GM19351 (cell line): ENCODE results near the gene MMP23B.
"Not testable (repeated sequence)": the region's sequence is repeated elsewhere in the genome, so short reads cannot be mapped to it uniquely, and the experiment has no call there.

Source experiments
- ATAC-seq: cut with Tn5 transposase; IDR thresholded peaks from one replicate; pipeline ENCODE4 v1.9.1; 2021; ENCODE audit warnings: mild to moderate bottlenecking, moderate library complexity; ENCODE audit not compliant: unreplicated experiment

Gene MMP23B

DNA sequence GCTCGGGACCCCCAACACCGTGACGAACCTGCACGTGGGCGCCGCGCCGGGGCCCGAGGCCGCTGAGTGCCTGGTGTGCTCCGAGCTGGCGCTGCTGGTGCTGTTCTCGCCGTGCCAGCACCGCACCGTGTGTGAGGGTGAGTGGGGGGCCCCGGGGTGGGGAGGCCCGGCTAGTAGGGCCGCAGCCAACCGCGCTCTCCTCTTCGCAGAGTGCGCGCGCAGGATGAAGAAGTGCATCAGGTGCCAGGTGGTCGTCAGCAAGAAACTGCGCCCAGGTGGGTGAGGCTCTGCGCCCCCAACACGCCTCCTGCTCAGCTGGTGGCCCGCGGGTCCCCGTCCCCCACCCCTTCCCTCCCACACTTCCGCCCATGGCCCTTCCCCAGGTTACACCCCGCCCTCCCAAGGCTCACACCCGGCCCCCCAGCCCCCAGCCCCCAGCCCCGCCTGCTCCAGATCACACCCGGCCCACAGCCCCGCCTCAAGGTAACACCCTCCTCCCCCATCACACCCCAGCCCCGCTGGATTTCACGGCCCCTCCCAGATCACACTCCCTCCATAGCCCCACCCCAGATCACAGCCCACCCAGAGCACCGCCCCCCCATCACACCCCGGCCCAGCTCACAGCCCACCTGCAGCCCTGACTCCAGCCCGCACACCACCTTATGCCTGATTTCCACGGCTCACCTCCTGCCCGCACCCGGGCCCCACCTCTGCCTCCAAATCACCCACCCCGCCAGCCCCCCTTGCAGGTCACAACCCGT lies 2.4 kb upstream of the MMP23B start:
- ATAC-seq = no peak

DNA sequence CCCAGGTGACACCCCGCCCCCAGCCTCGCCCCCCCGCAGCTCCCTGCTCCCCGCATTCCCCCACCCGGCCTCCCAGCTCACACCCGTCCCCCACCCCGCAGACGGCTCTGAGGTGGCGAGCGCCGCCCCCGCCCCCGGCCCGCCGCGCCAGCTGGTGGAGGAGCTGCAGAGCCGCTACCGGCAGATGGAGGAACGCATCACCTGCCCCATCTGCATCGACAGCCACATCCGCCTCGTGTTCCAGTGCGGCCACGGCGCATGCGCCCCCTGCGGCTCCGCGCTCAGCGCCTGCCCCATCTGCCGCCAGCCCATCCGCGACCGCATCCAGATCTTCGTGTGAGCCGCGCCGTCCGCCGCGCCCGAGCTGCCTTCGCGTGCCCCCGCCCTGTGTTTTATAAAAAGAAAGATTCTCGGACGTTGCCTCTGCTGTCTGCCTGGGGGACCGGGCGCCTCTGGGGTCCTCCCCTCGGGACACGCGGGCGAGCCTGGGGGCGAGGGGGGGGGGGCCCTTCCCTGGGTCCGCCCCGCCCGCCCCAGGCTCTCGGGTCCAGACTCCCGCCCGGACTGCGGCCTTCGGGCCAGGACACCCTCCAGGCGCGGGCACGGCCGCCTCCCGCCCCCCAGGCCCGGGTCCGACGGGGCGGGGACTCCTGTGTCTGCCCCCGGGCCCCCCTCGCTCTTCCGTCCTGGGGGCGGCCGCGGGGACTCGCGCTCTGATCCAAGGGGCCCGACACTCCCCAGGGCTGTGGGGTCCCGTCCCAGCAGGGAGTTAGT lies 1.6 kb upstream of the MMP23B start:
- ATAC-seq = peak; percentile 78

DNA sequence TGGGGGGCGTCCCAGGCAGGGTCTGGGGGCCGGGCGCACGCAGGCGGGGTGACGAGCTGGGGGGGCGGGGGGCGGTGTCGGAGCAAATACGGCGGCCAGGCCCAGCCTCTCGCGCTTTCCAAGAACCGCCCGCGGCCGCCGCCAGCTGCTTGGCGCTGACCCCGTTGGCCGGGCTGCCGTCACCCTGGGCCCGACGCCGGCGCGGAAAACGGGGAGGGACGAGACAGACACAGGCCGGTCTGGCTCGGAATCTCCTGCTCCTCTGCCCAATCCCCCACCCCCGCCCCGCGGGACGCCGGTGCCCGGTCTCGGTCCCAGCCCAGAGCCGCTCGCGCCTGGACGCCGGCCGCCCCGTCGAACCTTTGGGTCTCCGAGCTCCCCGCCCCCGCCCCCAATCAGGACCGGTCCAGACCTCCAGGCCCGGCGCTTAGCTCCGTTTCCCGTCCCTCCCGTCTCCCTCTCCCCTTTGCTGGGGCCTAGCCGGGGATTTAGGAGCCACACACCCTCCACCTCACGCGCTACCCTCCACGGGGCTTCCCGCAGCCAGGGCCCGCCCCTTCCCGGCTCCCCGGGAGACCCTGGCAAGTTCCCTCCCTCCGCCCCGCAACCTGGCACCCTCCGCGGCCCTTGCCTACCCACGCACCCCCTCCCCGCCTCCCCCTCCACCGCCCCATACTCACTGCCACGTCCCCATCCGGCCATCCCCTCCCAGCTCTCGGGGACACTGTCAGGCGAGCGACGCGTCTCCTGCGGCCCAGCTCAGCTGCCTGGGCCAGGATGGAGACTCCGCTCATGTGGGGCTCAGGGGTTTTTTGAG lies 800 bp upstream of the MMP23B start:
- ATAC-seq = no peak

DNA sequence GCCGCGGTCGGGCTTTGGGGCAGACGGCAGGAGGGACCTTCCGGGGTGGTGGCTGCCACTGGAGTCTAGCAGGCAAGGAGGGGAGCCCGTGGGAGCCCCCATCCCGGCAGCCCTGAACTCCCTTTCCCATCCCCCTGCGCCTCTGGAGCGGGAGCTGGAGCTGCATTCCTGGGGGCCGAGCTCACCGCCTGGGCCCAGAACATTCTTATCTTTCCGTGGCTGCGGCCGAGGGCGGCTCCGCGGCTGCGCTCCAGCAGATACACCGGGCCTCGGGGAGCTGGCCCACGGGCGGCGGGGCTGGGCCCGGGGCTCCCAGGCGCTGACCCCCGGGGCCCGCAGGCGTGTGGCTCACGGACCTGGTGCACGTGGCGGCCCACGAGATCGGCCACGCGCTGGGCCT lies 1.4 kb downstream of the MMP23B start:
- not testable (repeated sequence) for ATAC-seq

DNA sequence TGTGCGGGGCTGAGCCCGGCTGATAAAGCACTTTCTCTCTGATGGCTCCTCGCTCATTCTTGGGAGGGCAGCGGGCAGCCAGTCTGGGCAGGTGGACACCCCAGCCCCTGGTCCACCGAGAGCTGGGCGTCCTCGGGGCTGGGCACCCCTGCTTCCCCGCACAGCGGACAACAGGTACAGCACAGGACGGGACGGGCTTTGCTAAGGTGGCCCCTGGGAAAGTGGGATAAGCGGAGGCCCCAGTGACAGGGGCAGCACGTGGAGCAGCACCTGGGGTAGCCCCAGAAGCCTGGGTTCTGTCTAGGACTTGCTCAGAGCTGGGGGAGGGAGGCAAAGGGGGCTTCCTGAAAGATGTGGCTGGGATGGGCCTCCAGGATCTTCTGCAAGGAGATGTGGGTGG lies 2.6 kb downstream of the MMP23B start:
- not testable (repeated sequence) for ATAC-seq

DNA sequence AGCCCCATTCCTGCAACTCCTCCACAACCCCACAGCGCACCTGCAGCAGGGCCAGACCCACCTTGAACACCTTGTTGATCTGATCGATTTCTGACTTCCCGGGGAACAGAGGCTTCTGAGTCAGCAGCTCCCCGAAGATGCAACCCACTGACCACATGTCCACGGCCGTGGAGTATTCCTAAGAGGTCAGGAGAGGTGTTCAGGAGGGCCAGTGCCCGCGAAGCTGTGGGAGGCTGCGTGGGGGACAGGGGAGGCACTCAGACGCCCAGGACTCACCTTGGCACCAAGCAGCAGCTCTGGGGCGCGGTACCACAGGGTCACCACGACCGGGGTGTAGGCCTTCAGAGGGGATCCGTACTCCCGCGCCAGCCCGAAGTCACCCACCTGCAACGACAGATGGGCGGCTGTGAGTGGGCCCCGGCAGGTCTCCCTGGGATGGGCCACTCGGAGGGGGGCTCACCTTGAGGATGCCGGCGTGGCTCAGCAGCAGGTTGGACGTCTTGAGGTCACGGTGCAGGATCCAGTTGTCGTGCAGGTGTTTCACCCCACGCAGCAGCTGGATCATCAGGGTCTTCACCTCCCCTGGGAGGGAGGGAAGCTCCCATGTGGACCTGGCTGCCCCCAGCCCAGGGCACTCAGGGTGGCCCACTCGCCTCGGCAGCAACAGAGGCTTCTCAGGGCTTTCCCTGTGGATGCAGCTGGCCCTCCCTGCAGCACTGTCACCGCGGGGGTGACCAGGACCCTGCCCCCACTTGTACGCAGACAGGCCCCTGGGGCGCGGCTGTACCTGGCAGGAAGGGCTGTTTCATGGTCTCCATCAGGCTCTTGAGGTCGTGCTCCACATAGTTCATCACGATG lies 4.9 kb downstream of the MMP23B start:
- ATAC-seq = not testable (repeated sequence)

DNA sequence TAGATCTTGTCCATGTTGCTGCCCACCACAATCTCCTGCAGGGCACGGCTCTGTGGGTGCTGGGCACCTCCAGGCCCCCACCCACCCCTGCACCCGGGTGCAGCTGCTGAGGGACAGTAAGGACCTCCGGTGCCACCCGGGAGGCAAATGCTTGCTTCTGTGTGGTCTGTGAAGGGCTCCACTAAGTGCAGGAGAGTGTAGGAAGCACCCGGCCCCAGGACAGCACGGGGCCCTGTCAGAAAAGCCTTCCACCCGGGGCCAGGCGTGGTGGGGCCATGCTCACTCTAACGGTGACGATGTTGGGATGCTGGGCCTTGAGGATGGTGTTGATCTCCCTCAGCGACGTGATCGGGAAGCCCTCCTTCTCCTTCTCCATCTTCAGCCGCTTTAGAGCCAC lies 5.5 kb downstream of the MMP23B start:
- not testable (repeated sequence) for ATAC-seq

DNA sequence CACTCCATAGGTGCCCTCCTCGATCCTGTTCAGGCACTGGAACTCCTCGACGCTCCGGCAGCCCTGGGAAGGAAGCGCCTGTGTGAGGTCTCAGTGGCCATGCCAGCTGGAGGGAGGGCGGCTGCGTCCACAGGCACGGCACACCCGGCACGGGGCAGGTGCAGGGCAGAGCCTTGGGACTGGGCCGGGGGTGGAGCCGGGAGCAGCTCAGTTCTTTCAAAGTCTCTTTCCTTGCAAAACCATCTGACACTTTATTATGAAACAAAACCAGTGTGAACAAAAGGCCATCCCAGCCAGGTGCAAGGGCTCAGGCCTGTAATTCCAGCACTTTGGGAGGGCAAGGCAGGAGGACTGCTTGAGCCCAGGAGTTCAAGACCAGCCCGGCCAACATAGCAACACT lies 6.6 kb downstream of the MMP23B start:
- ATAC-seq = not testable (repeated sequence)

DNA sequence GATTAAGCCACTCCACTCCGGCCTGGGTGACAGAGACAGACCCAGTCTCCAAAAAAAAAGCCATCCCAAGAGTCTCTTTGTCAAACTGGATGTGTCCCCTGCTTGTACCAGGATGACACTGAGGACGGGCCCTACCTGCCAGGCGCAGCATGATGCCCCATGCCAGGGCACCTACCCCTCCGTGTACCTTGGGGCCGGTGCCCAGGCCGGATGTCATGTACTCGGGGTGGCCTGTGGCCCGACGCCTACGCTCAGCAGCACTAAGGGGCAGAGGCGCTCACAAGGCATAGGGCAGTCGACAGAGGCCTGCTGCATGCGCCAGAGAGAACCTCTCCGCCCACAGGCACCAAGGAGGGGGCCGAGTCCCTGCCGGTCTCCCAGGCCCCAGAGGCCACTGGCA lies 7.4 kb downstream of the MMP23B start:
- ATAC-seq = not testable (repeated sequence)

DNA sequence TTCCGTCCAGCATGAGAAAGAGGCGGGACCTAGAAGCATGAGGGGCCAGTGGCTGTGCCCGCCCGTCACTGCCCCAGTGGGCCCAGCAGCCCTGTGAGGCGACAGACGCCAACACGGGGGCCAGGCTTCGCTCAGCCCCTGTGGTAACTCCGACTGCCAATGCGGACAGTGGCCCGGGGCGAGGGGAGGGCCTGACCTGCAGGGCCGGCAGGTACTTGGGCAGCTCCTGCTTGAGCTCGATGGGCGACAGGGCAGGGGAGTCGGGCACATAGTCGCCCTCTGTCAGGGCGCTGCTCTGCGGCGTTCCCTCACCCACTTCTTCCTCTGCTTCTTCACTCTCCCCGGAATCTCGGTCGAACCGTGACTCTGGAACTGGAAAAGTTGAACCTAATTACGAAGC lies 8.1 kb downstream of the MMP23B start:
- not testable (repeated sequence) for ATAC-seq

DNA sequence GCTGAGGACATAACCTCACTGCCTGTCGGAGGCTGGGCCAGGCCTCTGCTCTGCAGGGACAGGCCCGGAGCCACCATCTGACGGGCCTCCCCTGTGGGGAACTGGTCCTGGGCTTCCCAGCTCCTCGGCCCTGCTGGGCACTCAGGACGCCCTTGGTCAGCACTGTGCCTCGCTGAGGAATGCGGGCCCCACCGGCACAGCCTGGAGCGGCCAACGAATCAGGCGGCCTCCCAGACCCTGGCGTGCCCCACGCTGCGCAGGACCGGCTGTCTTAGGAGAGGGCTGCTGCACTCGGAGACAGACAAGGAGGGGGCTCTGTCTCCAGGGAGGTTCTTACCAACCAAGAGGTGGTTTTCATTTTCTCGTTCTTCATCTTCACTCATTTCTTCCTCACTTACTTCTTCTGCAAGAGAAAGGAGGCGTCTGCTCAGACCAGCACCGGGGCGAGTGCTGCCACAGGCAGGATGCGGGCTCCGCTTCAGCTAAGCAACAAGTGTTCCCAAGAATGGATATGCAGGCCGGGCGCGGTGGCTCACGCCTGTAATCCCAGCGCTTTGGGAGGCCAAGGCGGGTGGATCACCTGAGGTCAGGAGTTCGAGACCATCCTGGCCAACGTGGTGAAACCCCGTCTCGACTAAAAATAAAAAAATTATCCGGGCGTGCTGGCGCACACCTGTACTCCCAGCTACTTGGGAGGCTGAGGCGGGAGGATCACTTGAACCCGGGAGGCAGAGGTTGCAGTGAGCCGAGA lies 8.9 kb downstream of the MMP23B start:
- not testable (repeated sequence) for ATAC-seq

DNA sequence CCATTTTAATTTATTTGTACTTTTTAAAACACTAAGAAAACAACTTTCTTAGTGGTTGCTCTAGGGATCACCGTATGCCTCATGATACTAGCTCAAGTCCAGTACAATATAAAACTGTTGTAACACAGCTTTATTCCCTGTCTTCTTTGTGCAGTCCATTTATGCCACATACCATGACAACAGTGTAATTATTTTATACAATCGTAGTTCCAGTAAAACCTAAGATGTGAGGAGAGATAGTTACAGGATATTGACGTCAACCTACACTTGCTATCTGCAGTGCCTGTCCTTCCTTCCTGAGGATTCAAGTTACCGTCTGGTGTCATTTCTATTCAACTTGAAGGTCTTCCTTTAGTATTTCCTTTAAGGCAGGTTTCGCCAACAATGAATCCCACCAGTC lies 14.4 kb downstream of the MMP23B start:
- not testable (repeated sequence) for ATAC-seq

DNA sequence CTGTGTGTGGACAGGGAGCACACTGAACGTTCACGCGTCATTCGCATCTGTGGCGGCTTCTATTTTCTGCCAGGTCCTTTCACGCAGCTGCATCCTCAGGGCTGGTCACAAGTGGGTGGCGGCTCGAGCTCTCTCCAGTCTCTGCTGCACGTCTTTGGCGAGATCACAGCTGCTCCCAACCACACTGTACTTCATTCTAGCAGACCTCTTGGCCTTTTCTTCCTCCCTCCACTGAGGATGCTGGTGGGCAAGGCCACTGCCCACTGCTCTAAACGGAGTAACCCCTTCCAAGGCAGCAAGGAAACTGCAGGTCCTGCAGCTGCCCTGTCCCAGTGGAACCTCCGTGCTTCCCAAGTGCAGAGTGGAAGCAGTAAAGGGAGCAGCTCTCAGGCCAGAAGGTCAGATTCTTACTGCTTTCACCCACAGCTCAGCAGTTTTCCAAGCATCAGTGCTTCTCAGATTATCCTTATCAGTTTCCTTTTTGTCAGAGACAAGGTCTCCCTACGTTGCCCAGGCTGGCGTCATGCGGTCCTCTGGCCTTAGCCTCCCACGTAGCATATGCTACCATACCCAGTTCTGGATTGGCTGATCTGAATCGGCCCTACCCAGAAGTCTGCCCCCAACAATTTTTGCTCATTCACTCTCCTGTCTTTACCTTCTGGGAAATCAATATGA lies 15.7 kb downstream of the MMP23B start:
- ATAC-seq = not testable (repeated sequence)

DNA sequence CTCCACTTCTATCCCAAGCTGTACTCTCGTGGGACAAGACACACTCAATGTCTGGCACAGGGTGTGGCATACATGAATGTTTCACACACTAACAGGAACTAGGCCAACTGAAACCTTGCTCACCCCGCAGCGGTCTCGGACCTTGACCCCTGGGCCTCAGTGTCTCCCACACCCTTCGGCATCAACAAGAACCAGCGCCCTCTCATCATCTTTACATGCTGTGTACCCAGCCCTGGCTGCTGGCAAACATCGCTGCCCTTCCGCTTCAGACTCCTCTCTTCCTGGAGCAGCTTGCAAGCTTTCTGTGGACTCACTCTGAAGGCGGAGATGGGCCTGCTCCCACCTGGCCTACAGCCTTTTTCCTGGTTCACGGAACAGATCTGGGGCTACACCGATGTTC lies 16.3 kb downstream of the MMP23B start:
- ATAC-seq = not testable (repeated sequence)

DNA sequence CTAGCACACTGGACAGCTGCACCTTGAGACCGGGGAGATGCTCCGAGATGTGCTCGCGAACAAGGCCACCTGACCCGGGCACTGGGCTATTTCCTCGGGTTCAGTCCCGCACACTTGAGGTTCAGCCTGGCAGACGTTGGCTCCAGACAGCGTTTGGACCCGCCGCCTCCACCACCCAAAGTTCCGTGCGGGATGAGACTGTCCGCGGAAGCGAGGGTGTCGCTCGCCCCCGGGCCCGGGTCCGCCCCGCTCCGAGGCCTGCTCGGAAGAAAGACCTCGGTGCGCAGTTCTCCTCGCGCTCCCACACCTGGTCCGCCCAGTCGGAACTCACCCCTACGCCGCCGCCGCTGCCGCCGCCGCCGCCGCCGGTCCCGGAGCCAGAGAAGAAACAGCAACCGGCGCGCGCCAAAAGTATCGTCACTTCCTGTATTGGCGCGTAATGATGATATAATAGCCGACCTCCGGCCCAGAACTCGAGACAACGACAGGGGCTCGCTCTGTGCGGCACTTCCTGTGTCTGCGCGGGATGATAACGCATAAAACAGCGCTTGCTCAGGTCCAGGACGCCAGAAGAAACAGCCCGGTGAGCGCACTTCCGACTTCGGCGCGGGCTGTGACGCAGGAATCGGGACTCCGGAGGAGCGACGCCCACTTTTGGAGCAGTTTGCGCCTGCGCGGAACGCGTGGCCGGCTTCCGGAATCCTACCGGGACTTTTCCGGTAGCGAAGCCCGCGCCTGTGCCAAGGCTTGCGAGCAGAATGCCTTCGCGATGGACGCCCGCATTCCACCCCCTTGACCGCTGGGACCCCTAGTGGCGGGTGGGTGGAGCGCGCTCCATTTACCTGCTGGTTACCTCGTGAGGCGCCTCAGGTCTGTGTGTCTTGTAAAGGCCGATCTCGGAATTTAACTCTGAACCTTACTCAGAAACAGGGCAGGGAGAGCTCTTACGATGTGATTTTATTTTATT lies 26.9 kb downstream of the MMP23B start, which contains the start of gene CDK11B:
Gene CDK11B, minus strand, starts transcription at position 422 of the 967 bp plus-strand sequence. CDS start 1,519 bp downstream, outside the sequence.
- ATAC-seq = peak; percentile 77

DNA sequence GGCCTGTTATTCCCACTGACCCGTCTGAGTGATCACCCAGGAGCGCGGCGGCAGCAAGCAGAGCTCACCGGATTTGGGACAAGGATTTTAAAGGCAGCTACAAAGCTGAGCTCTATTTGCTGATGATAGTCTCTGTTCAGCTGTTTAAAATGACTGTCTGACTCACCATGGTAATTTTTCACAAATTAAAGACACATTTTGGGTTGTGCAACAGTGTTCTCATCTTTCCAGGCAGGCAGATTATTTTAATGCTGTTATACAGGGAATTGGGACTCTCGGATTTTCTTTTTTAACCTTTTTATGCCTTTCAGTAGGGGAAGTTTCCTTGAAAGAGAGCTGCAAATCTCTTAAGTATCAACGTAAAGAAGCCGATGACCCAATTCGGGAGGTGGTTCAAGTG lies 30.4 kb downstream of the MMP23B start:
- ATAC-seq = not testable (repeated sequence)

DNA sequence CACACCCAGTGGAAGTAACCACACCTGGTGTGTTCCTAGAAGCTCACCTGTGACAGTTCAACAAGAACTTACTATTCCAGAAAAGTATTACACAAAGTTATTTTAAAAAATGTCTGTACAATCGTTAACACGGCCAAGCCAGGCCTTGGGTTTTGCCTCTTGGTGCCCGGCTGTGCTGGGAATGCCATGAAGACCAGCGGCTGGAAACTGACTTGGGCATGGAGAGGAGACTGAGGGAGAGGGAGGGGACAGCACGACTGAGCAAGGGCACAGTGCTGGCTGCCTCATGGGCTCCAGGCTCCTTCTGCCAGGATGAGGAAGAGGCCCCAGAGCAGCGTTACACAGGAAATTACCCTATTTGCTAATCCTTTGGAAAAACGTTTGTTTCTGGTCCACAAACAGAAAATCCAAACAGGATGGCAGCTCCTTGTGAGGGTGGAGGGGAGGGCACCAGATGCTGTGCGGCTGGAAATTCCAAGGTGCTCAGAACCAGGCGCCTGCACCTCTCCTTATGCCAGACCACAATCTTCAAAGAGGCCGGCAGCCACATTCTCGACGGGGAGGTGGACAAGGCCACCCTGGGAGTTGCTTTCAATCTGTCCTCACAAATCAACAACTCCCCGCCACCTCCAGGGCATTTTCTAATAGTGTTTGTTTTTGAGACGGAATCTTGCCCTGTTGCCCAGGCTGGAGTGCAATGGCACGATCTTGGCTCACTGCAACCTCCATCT lies 31.0 kb downstream of the MMP23B start:
- ATAC-seq = not testable (repeated sequence)
